H1 (cell line): ENCODE data around the gene BOLA3. TPM values are rescaled to one million over a fixed set of nuclear protein-coding genes. Genes with fewer than 3 reads are reported as not detected.

Experiments used
- CHD7 ChIP-seq: fragments of 300-600 bp; sonication (generic); IDR thresholded peaks from 2 replicates; pipeline ENCODE4 v1.7.1; 2012; ENCODE audit warnings: low read length, moderate library complexity, mild to moderate bottlenecking, inconsistent platforms; ENCODE audit not compliant: insufficient replicate concordance
- JUND ChIP-seq: IDR thresholded peaks from 2 replicates; pipeline ENCODE4 v1.6.1; 2011; ENCODE audit warnings: mild to moderate bottlenecking, improper control_type of control experiment, low read length
- RXRA ChIP-seq: IDR thresholded peaks from 2 replicates; pipeline ENCODE4 v1.6.1; 2011; ENCODE audit warnings: low read depth, mild to moderate bottlenecking, low read length, moderate library complexity; ENCODE audit not compliant: insufficient read depth
- polyA plus RNA-seq, 7 experiments: library from polyadenylated mRNA; depleted of rRNA in 3 of 7; stranded (reverse) in 5 of 7; unstranded in 2 of 7; fragments of >200 nt in 5 of 7; fragments of 200-250 nt in 2 of 7; gene quantifications; 1 replicate in 5 of 7; 2 replicates in 1 of 7; 4 replicates in 1 of 7; pipeline versions ENCODE4 v1.2.1 to v1.2.3, GENCODE V29; 2011 to 2013; ENCODE audit warnings: missing spikeins in 2 of 7, mixed read lengths in 2 of 7
- total RNA-seq: library from RNA; stranded (reverse); fragmentation: NEBNext Ultra II Directional; extraction: Animal tissue kit (Norgen Biotek cat#: 25700); gene quantifications from 2 replicates; pipeline ENCODE4 v1.2.1, GENCODE V29; 2021

BOLA3 gene
- total and polyA plus RNA-seq, 2 of the 8 experiments (the other 6 are each of a cell fraction or from before 2014, with no cell fraction given), result 46.1 to 67.3 TPM

- TF ChIP-seq JUND (no peak), RXRA (no peak), CHD7 (no peak)
Measured at GRCh38 chr2:74149570-74150319, 2.0 kb upstream of the BOLA3 start (continued).
